ENCODE results near the gene SYT13. TPM values are rescaled to one million over a fixed set of nuclear protein-coding genes. Genes with fewer than 3 reads are reported as not detected.

Gene SYT13
- total and polyA plus RNA-seq, 8 donors = 2.5 to 30.9 (median 6.6) TPM

DNA sequence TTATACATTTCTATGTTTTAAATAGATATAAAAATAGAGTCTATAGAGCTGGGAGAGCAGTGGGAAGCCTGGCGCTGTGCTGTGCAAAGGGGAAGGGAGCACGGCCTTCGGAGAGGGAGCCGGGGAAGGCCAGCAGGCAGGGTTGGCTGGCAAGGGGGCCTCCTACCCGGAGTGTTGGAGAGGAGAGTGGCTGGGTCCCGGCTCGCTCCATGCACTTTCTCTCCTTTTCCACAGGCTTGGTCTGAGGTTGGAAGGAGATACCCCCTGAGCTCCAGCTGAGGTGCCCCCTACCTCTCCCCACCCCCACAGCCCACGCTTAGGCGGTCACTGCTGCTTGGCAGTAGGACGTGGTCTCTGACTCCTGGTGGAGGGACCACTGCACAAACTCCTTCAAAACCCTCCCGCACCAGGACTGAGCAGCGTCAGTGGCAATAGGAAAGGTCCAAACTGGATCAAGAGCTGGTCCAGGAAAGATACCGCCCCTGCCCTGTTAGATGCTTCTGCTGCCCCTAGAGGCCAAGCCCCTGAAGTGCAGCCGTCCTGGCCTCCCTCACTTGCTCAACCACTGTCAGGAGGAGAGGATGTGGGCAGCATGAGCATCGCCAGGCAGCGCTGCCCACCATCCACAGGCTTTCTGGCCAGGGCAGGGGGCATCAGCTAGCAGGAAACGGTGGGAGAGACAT, 52.9 kb downstream of the SYT13 start:
- TF ChIP-seq, protein P1, sequence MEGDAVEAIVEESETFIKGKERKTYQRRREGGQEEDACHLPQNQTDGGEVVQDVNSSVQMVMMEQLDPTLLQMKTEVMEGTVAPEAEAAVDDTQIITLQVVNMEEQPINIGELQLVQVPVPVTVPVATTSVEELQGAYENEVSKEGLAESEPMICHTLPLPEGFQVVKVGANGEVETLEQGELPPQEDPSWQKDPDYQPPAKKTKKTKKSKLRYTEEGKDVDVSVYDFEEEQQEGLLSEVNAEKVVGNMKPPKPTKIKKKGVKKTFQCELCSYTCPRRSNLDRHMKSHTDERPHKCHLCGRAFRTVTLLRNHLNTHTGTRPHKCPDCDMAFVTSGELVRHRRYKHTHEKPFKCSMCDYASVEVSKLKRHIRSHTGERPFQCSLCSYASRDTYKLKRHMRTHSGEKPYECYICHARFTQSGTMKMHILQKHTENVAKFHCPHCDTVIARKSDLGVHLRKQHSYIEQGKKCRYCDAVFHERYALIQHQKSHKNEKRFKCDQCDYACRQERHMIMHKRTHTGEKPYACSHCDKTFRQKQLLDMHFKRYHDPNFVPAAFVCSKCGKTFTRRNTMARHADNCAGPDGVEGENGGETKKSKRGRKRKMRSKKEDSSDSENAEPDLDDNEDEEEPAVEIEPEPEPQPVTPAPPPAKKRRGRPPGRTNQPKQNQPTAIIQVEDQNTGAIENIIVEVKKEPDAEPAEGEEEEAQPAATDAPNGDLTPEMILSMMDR (IDR thresholded peaks at IDR 0.05) = peak; percentile 81 to 88 (median 84)
- intact Hi-C loops (cut with DNase I) = no loop called here
- H3K27ac ChIP-seq = no peak overlapping the region
- WGBS, 2 donors = 51 to 57% methylated on average over 17 of the region's 17 CpGs
- no peaks in the 10 kb centered on the region for H3K36me3 ChIP-seq
- no peaks in the 10 kb centered on the region for H3K9me3 ChIP-seq
- H3K4me3 ChIP-seq = no peak overlapping the region
- H3K27me3 ChIP-seq = no peaks in the 10 kb centered on the region
- ATAC-seq (peak in 3 of 4 donors; percentile 88 to 90 (median 89)), DNase-seq (peak in 5 of 6 donors; percentile 48 to 86 (median 77)), FAIRE-seq (no peak)
- H3K4me1 ChIP-seq = no peaks in the 10 kb centered on the region

DNA sequence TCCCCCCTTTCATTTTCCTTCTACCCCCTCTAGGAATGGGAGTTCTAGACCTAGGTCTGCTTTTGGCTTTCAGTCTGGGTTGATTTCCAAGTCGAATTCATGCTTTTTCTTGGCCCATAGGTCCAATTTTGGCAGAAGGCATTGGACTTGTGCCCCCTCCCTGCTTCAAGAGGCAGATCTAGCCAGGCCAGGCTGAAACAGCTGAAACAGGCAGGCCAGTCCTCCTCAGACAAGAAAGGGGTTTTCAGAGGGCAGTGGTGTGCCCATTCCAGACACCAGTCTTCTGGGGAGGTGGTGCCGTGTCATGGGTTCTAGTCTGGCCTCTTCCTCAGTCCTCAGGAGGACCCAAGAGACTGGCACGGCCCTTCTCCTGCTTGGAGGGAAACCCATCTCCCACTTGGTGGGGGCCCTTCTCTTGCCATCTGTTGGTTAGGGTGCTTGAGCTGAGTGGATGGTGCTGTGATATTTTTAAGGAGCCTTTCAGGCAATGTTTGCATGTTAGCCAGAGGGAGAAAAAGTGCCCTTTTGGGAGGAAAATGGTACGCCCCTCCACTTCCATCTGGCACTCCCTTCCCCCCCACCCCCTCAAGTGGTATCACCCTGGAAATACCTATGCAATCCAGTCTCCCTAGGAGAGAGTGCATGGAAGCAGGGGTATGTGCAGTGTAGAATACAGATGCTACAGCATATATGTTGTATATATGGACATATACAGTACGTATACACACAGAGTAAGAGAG, 53.6 kb downstream of the SYT13 start:
- H3K9me3 ChIP-seq = no peaks in the 10 kb centered on the region
- FAIRE-seq = no peak
- no peak for ATAC-seq
- TF ChIP-seq, protein P1 (IDR thresholded peaks at IDR 0.05) = no peak
- H3K27me3 ChIP-seq = no peaks in the 10 kb centered on the region
- WGBS, 2 donors = 85 to 95% methylated on average over 5 of the region's 5 CpGs
- no peaks in the 10 kb centered on the region for H3K4me1 ChIP-seq
- no peak overlapping the region for H3K4me3 ChIP-seq
- H3K27ac ChIP-seq = no peak overlapping the region
- DNase-seq = no peak
- peaks cover 0 to 2% (median 0%) of the 10 kb centered on the region in 3 donors for H3K36me3 ChIP-seq
- intact Hi-C loops (cut with DNase I) = no loop called here

DNA sequence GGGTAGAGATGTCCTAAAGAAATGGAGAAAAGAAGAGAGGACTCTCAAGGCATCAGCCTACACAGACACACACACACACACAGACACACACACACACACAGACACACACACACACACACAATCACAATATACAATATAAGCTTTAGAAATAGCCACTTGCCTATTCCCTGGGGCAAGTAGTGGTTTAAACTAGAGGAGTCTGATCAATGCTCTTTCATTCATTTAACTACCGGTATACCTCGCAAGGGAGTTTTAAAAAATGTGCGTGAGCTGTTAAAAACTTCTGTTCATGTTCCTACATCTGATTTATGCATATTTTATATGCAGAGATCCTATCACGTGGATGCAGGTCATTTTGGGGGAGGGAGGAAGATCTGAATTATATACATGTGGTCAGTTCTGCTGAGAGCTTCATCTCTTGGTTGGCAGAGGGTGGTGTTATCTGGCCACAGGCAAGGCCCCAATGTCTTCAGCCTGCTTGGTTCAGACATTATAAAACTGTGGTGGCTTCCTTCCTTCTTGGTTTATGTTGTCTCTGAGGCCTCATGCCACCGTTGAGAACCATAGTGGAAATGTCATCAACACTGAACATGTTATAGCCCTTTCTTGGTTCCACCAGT, 56.6 kb downstream of the SYT13 start:
- Histone ChIP-seq H3K4me1 (no peaks in the 10 kb centered on the region), H3K27ac (no peak overlapping the region), H3K36me3 (peaks cover 0 to 16% (median 0%) of the 10 kb centered on the region in 3 donors), H3K4me3 (no peak overlapping the region), H3K27me3 (no peaks in the 10 kb centered on the region), H3K9me3 (no peaks in the 10 kb centered on the region)
- 83 to 85% methylated on average over 5 of the region's 5 CpGs for WGBS, 2 donors
- ATAC-seq = no peak
- TF ChIP-seq, protein P1 (IDR thresholded peaks at IDR 0.05) = no peak
- FAIRE-seq = no peak
- DNase-seq = no peak
- intact Hi-C loops (cut with DNase I) = no loop called here

DNA sequence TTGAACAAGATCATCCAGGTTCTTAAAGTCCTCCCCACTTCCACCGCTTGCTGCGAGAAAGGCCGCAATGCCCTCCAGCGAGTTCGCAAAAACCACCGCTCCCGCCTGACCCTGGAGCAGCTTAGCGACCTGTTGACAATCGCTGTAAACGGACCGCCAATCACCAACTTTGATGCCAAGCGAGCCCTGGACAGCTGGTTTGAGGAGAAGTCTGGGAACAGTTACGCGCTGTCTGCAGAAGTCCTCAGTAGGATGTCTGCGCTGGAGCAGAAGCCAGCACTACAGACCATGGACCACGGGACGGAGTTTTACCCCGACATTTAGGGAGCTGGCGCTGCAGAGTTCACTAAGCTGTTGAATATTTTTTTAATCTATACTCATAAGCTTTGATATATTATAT, 58.3 kb downstream of the SYT13 start:
- no peak for FAIRE-seq
- intact Hi-C loops (cut with DNase I) = no loop called here
- no peak for DNase-seq

More for the DNA sequence above, 58.3 kb downstream of the SYT13 start:
- H3K4me3 ChIP-seq = no peak overlapping the region
- no peaks in the 10 kb centered on the region for H3K27me3 ChIP-seq
- H3K4me1 ChIP-seq = no peaks in the 10 kb centered on the region
- TF ChIP-seq, protein P1 (IDR thresholded peaks at IDR 0.05) = no peak
- H3K36me3 ChIP-seq = peaks cover 0 to 16% (median 0%) of the 10 kb centered on the region in 3 donors
- H3K9me3 ChIP-seq = no peaks in the 10 kb centered on the region
- WGBS, 2 donors = 95 to 97% methylated on average over 19 of the region's 19 CpGs
- no peak overlapping the region for H3K27ac ChIP-seq
- ATAC-seq = no peak

Data from pancreas (tissue), 10 donors.